Peyer's patch (tissue), 4 donors: ENCODE results near the gene HAGH.

Experiments used
- POLR2A ChIP-seq, 2 donors: fragments of 450-650 bp; IDR thresholded peaks; one replicate each; pipeline ENCODE4 v1.5.1; 2017; ENCODE audit warnings: antibody characterized with exemption in 2 of 2, mild to moderate bottlenecking in 2 of 2, moderate library complexity in 2 of 2
- TF ChIP-seq, protein P1 (sequence below), 6 experiments: fragments of 450-650 bp in 4 of 6; fragments of 200-600 bp in 2 of 6; sonication (generic) in 1 of 6; IDR thresholded peaks; one replicate each; pipeline ENCODE4 v1.5.1; 2017 to 2019; ENCODE audit warnings: antibody characterized with exemption in 6 of 6, mild to moderate bottlenecking in 3 of 6, moderate library complexity in 1 of 6

GRCh38 chr16:1772362-1772907 is 54.2 kb downstream of the HAGH start, which contains the start of gene EME2:
- TF ChIP-seq POLR2A (IDR thresholded peaks at IDR 0.05) = no peak
- TF ChIP-seq, protein P1, sequence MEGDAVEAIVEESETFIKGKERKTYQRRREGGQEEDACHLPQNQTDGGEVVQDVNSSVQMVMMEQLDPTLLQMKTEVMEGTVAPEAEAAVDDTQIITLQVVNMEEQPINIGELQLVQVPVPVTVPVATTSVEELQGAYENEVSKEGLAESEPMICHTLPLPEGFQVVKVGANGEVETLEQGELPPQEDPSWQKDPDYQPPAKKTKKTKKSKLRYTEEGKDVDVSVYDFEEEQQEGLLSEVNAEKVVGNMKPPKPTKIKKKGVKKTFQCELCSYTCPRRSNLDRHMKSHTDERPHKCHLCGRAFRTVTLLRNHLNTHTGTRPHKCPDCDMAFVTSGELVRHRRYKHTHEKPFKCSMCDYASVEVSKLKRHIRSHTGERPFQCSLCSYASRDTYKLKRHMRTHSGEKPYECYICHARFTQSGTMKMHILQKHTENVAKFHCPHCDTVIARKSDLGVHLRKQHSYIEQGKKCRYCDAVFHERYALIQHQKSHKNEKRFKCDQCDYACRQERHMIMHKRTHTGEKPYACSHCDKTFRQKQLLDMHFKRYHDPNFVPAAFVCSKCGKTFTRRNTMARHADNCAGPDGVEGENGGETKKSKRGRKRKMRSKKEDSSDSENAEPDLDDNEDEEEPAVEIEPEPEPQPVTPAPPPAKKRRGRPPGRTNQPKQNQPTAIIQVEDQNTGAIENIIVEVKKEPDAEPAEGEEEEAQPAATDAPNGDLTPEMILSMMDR (IDR thresholded peaks at IDR 0.05) = no peak
